Activated T-helper 2 cell treated with anti-CD3 and anti-CD28 coated beads, Interferon-gamma antibody, Interleukin-2, Interleukin-4, amounts not matched to agents 10 μg/mL and 5 μg/mL and 100 μg/mL, durations not matched to agents 14 hours and 24 hours and 36 hours (primary cell): Measurements from ENCODE around the gene RLN1. TPM values are rescaled to one million over a fixed set of nuclear protein-coding genes. Genes with fewer than 3 reads are reported as not detected.
A peak's percentile ranks its signal among the peaks of the same experiment; 100 is the strongest.
"Not testable (repeated sequence)": the region's sequence is repeated elsewhere in the genome, so short reads cannot be mapped to it uniquely, and the experiment has no call there.

Experiments used
- DNase-seq: peaks from one replicate; pipeline ENCODE4 v3.0.0; 2021; ENCODE audit warnings: low spot score
- H3K27ac Mint-ChIP-seq: one replicate; pipeline ENCODE4 v1.8.0; 2021; ENCODE audit warnings: mixed read lengths
- H3K27me3 Mint-ChIP-seq: one replicate; pipeline ENCODE4 v1.8.0; 2021; ENCODE audit warnings: low read depth, mixed read lengths
- H3K36me3 Mint-ChIP-seq: one replicate; pipeline ENCODE4 v1.8.0; 2021; ENCODE audit warnings: low read depth, mixed read lengths
- H3K4me1 Mint-ChIP-seq: one replicate; pipeline ENCODE4 v1.8.0; 2021; ENCODE audit warnings: low read depth, mixed read lengths
- H3K4me3 Mint-ChIP-seq: one replicate; pipeline ENCODE4 v1.8.0; 2021; ENCODE audit warnings: low read depth, mild to moderate bottlenecking, moderate library complexity, mixed read lengths
- H3K9me3 Mint-ChIP-seq: one replicate; pipeline ENCODE4 v1.8.0; 2021; ENCODE audit warnings: mixed read lengths
- intact Hi-C: fragments of 100-400 bp; cut with micrococcal nuclease; formaldehyde crosslinking; loops from one replicate; pipeline ENCODE4 v1.15.1; 2023
- total RNA-seq: library from RNA; stranded (reverse); gene quantifications from 2 replicates; pipeline ENCODE4 v1.2.3, GENCODE V29; 2022

The RLN1 gene
- total RNA-seq, 1 donor from 2014 or later: 0.87 TPM

GRCh38 chr9:5357431-5358105 is 17.9 kb upstream of the RLN1 start:
- DNase-seq: no peak
- H3K4me3 Mint-ChIP-seq: no peak overlapping the region
- H3K36me3 Mint-ChIP-seq: peaks cover 21% of the 10 kb centered on the region
- no peaks in the 10 kb centered on the region for H3K27me3 Mint-ChIP-seq
- H3K9me3 Mint-ChIP-seq: no peaks in the 10 kb centered on the region
- H3K4me1 Mint-ChIP-seq: peaks cover 16% of the 10 kb centered on the region
- no peak overlapping the region for H3K27ac Mint-ChIP-seq
- intact Hi-C loops: no loop called here

GRCh38 chr9:5355817-5356216 is 16.1 kb upstream of the RLN1 start:
- Mint-ChIP-seq H3K4me1 (peaks cover 27% of the 10 kb centered on the region), H3K4me3 (no peak overlapping the region), H3K27me3 (no peaks in the 10 kb centered on the region), H3K27ac (no peak overlapping the region), H3K36me3 (peaks cover 19% of the 10 kb centered on the region), H3K9me3 (peaks cover 12% of the 10 kb centered on the region)
- no peak for DNase-seq
- intact Hi-C loops: no loop called here

GRCh38 chr9:5355226-5355625 is 15.6 kb upstream of the RLN1 start:
- H3K27ac Mint-ChIP-seq: no peak overlapping the region
- H3K4me3 Mint-ChIP-seq: no peak overlapping the region
- peaks cover 18% of the 10 kb centered on the region for H3K9me3 Mint-ChIP-seq
- peaks cover 27% of the 10 kb centered on the region for H3K4me1 Mint-ChIP-seq
- no peak for DNase-seq
- intact Hi-C loops: no loop called here
- no peaks in the 10 kb centered on the region for H3K27me3 Mint-ChIP-seq
- peaks cover 17% of the 10 kb centered on the region for H3K36me3 Mint-ChIP-seq

GRCh38 chr9:5354184-5354583 is 14.5 kb upstream of the RLN1 start:
- peaks cover 20% of the 10 kb centered on the region for H3K36me3 Mint-ChIP-seq
- no peaks in the 10 kb centered on the region for H3K27me3 Mint-ChIP-seq
- no peak overlapping the region for H3K27ac Mint-ChIP-seq
- H3K4me1 Mint-ChIP-seq: peaks cover 27% of the 10 kb centered on the region
- DNase-seq: no peak
- H3K4me3 Mint-ChIP-seq: no peak overlapping the region
- H3K9me3 Mint-ChIP-seq: peaks cover 27% of the 10 kb centered on the region
- intact Hi-C loops: no loop called here

GRCh38 chr9:5352637-5353248 is 13.1 kb upstream of the RLN1 start:
- peaks cover 36% of the 10 kb centered on the region for H3K9me3 Mint-ChIP-seq
- no peaks in the 10 kb centered on the region for H3K27me3 Mint-ChIP-seq
- no peak overlapping the region for H3K4me3 Mint-ChIP-seq
- peaks cover 16% of the 10 kb centered on the region for H3K36me3 Mint-ChIP-seq
- no peak overlapping the region for H3K27ac Mint-ChIP-seq
- no peak for DNase-seq
- H3K4me1 Mint-ChIP-seq: peaks cover 27% of the 10 kb centered on the region
- intact Hi-C loops: no loop called here

GRCh38 chr9:5336688-5337087 is 3.0 kb downstream of the RLN1 start:
- intact Hi-C loops: no loop called here
- Mint-ChIP-seq H3K36me3 (peaks cover 23% of the 10 kb centered on the region), H3K4me1 (peaks cover 26% of the 10 kb centered on the region), H3K27me3 (no peaks in the 10 kb centered on the region), H3K9me3 (no peaks in the 10 kb centered on the region), H3K4me3 (peak overlapping the region; percentile 21), H3K27ac (no peak overlapping the region)
- peak; percentile 16 for DNase-seq

GRCh38 chr9:5331276-5331675 is 8.4 kb downstream of the RLN1 start:
- Mint-ChIP-seq H3K36me3 (peaks cover 39% of the 10 kb centered on the region), H3K4me1 (peaks cover 16% of the 10 kb centered on the region)
- H3K4me3 Mint-ChIP-seq, H3K27ac Mint-ChIP-seq, DNase-seq, H3K27me3 Mint-ChIP-seq, intact Hi-C loops, H3K9me3 Mint-ChIP-seq: not testable (repeated sequence)

GRCh38 chr9:5326893-5327548 is 12.7 kb downstream of the RLN1 start:
- intact Hi-C loops: no loop called here
- peak; percentile 19 for DNase-seq
- H3K9me3 Mint-ChIP-seq: no peaks in the 10 kb centered on the region
- no peak overlapping the region for H3K4me3 Mint-ChIP-seq
- peaks cover 18% of the 10 kb centered on the region for H3K36me3 Mint-ChIP-seq
- no peaks in the 10 kb centered on the region for H3K27me3 Mint-ChIP-seq
- peaks cover 8% of the 10 kb centered on the region for H3K4me1 Mint-ChIP-seq
- H3K27ac Mint-ChIP-seq: no peak overlapping the region

- no peaks in the 10 kb centered on the region for H3K9me3 Mint-ChIP-seq
- peaks cover 15% of the 10 kb centered on the region for H3K36me3 Mint-ChIP-seq
- no peak overlapping the region for H3K27ac Mint-ChIP-seq
- intact Hi-C loops: no loop called here
- H3K27me3 Mint-ChIP-seq: no peaks in the 10 kb centered on the region
- no peak for DNase-seq
- H3K4me1 Mint-ChIP-seq: peaks cover 8% of the 10 kb centered on the region
- H3K4me3 Mint-ChIP-seq: no peak overlapping the region
Observed at GRCh38 chr9:5326187-5326586, 13.5 kb downstream of the RLN1 start.

- intact Hi-C loops, H3K4me1 Mint-ChIP-seq, H3K27me3 Mint-ChIP-seq, H3K9me3 Mint-ChIP-seq, H3K4me3 Mint-ChIP-seq, DNase-seq, H3K36me3 Mint-ChIP-seq, H3K27ac Mint-ChIP-seq: not testable (repeated sequence)
Observed at GRCh38 chr9:5321601-5322000, 18.1 kb downstream of the RLN1 start.

- no peak overlapping the region for H3K4me3 Mint-ChIP-seq
- peaks cover 10% of the 10 kb centered on the region for H3K9me3 Mint-ChIP-seq
- DNase-seq: no peak
- peaks cover 7% of the 10 kb centered on the region for H3K36me3 Mint-ChIP-seq
- H3K27ac Mint-ChIP-seq: no peak overlapping the region
- H3K27me3 Mint-ChIP-seq: no peaks in the 10 kb centered on the region
- H3K4me1 Mint-ChIP-seq: peaks cover under 1% of the 10 kb centered on the region
- intact Hi-C loops: no loop called here
Observed at GRCh38 chr9:5321058-5321457, 18.6 kb downstream of the RLN1 start.

- H3K27me3 Mint-ChIP-seq, H3K27ac Mint-ChIP-seq, H3K4me1 Mint-ChIP-seq, intact Hi-C loops, H3K4me3 Mint-ChIP-seq, DNase-seq: not testable (repeated sequence)
- peaks cover 20% of the 10 kb centered on the region for H3K36me3 Mint-ChIP-seq
- H3K9me3 Mint-ChIP-seq: peaks cover 26% of the 10 kb centered on the region
Observed at GRCh38 chr9:5316406-5316805, 23.3 kb downstream of the RLN1 start.

- Mint-ChIP-seq H3K4me3 (no peak overlapping the region), H3K27ac (no peak overlapping the region), H3K4me1 (no peaks in the 10 kb centered on the region), H3K27me3 (peaks cover 2% of the 10 kb centered on the region), H3K9me3 (peaks cover 26% of the 10 kb centered on the region), H3K36me3 (peaks cover 17% of the 10 kb centered on the region)
- intact Hi-C loops: no loop called here
- no peak for DNase-seq
Observed at GRCh38 chr9:5315187-5315923, 24.3 kb downstream of the RLN1 start.
